Stimulated activated CD4-positive, alpha-beta T cell treated with anti-CD3 and anti-CD28 coated beads, Interleukin-1b, Interleukin-23, amount 100 ng/mL, for 1 hour (primary cell): ENCODE data around the gene CACNA2D2.

Source experiments
- DNase-seq, 2 donors: peaks; one replicate each; pipeline ENCODE4 v3.0.0-alpha.2; 2020; ENCODE audit warnings: low read depth in 2 of 2

CACNA2D2 gene

DNA sequence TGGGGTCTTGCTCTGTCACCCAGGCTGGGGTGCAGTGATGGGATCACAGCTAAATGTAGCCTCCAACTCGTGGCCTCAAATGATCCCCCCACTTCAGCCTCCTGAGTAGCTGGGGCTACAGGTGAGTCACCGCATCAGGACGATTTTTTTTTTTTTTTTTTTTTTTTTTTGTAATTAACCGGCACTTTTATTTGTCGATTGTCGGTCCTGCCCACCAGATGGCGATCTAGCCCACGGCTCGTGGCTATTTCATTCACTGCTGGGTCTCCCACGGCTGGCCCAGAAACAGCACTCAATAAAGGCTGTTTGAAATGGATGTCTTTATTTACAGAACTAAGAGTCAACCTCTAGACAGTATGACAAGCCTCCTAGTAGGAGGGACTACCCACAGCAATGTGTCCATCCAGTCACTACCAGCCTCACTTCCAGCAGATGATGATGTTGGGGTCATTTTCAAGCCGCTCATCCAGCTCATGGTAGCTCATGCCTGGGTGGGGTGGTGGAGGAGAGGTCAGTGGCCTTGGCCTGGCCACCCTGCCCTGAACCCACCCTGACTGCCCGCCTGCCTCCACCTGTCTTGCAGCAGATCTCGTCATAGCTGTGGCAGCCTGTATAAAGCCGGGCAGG, 156.1 kb downstream of the CACNA2D2 start:
- DNase-seq, result peak in 1 of 2 donors; percentile 50

DNA sequence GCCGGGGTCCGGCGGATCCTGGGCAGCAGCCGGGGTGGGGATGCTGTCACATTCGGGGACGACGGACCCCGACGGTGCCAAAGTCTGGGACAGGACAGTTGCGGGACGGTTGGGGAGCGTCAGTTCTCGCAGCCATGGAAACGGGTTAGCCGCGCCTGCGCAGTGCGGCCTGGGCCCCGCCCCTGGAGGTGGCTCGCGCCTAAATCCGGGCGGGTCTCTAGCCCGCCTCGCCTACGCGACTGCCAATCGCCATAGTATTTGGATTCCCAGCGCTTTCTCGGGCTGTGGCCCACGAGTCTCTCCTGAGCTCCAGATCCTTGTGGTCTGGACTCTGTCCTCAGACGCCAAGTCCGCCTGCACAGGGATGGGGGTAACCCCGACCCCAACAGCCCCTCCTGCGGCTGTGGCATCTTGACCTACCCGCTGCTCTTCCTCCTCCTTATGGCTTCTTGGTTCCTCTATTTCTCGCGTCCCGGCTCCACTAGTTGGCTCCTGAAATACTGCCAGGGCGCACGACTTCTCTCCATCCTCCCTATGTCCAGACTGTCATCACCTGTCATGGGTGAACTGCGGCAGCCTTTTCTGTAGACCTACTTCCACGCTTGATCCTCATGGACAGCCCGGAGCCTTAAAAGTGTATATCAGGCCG, 157.7 kb downstream of the CACNA2D2 start, which contains the start of gene ZMYND10:
TSS of gene ZMYND10 (minus strand) at position 147 of the 649 bp plus-strand sequence. CDS start 153 bp downstream, outside the sequence.
- DNase-seq, result peak in 1 of 2 donors; percentile 47

DNA sequence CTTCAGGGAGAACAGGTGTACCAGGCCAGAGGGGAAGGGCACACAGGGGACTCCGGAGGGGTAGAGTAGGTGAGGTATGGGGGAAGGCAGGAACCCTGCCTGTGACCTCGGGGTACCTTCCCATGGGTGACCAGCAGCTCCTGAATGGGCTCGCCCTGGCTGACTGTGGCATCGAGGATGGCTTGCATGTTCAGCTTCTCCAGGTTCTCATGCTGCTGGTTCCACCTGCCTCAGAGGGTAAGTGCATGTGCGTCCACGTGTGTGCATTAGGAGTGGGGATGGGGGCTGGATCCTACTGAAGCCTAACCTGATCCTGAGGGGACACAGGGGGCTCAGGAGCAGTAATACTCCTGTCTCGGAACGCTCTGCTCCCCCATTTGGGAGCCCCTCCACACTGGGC, 158.4 kb downstream of the CACNA2D2 start:
- no peak for DNase-seq

DNA sequence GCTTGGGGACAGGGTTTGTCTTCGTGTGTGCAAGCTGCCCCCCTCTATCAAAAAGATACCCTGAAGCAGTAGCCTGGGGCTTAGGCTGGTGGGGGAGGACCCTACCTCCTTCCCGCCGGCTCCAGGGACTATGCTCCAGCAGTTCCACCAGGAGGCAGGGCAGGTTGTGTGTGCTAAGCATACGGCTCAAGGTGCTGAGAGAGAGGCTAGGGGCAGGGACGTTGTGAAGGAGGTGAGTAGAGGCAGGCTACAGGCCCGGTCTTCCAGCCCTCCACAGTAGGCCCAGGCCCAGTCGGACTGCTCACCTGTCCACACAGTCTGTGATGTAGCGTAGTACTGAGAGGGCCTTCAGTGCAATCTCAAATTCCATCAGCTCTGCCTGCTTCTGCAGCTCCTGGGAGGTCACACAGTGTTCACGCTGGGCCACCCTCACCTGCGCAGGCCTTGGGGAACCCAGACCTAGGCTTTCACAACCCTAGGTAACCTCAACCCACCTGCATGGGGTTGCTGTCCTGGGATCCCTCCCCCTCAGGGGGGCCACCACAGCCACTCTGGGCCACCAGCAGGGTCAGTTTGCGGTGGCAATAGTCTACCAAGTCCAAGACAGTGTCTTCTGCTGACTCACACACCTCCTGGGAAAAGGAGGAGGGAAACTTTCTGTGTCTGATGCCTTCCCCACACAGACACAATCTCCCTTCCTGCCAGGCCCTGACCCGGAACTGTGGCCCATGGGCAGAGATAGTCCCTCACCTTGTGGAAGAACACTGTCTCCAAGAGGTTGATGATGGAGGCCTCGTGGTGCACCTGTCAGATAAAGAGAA, 160.4 kb downstream of the CACNA2D2 start:
- no peak for DNase-seq

DNA sequence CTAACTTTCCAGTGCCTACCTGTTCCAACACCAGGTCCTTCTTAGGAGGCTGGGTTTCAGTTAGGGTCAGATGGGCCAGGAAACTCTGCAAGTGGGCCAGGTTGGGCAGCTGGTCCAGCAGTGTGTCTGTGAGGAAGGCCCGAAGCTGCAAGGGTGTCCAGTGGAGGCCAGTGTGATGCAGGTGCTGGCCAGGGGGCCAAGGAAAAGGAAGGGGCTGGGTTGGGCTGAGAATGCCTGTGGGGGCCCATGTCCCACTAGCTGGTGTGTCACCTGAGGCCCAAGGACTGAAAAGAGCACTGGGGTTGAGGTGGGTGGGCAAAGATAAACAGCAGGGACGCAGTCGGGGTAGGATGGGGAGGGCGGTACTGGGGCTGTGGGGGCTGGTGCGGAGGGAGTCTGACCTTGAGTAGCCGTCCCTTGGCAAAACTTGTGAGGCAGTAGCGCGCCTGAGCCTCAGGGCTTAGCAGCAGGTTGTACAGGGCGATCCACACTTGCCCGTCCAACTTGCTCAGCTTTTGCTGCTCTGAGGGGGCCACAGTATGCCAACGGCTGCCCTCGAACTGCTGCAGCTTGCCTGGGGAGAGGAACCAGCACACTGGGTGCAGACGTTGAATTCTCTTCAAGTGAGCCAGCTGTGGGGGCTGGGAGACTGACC, 161.3 kb downstream of the CACNA2D2 start:
- DNase-seq, result no peak

DNA sequence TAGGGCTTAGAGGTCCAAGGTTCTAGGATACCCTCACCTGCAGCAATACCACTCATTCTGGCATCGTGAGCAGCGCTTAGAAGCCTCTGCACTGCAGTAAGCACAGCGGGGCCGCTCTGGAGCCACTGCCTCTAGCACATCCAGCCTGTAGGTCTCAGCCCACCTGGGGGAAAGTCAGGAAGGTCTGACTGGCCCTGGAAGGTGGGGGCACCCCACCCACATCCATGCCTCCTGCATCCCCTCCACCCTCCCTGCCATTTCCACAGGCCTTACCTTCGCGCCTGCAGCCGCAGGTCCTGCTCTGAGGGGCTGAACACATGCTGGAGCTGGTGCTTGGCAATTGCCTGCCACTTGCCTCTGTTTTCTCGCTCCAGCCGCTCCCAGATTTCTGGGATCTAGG, 161.9 kb downstream of the CACNA2D2 start:
- DNase-seq, result no peak

DNA sequence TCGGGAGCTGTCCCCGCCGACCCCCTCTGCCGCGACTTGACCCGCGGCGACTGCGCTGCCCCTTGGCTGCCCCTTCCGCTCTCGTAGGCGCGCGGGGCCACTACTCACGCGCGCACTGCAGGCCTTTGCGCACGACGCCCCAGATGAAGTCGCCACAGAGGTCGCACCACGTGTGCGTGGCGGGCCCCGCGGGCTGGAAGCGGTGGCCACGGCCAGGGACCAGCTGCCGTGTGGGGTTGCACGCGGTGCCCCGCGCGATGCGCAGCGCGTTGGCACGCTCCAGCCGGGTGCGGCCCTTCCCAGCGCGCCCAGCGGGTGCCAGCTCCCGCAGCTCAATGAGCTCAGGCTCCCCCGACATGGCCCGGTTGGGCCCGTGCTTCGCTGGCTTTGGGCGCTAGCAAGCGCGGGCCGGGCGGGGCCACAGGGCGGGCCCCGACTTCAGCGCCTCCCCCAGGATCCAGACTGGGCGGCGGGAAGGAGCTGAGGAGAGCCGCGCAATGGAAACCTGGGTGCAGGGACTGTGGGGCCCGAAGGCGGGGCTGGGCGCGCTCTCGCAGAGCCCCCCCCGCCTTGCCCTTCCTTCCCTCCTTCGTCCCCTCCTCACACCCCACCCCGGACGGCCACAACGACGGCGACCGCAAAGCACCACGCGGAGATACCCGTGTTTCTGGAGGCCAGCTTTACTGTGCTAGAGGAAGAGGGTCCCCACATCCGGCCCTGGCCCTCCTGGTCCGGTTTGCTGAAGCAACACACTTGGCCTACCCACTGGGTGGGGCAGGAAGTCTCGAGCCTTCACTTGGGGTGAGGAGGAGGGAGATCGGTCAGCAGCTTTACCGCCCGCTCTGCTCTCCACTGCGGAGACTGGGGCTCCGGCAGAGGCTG, 162.7 kb downstream of the CACNA2D2 start, which contains the start of gene RASSF1:
TSS of gene RASSF1 (minus strand) at position 389 of the 882 bp plus-strand sequence. CDS start at position 358, 31 bp downstream.
- no peak for DNase-seq

DNA sequence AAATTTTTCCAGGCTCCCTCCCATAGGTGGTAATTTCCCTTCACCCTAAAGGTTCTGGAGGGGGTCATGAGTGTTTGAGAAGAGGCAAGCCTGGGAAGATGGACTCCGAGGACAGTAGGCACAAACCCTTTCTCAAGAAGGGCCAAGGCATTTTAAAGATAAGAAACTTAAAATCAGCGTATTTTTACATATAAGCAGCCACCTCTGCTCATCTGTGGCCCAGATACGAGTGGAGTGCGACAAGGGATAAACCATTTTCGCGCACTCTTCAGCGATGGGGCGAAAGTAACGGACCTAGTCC, 163.3 kb downstream of the CACNA2D2 start:
- DNase-seq, result no peak

DNA sequence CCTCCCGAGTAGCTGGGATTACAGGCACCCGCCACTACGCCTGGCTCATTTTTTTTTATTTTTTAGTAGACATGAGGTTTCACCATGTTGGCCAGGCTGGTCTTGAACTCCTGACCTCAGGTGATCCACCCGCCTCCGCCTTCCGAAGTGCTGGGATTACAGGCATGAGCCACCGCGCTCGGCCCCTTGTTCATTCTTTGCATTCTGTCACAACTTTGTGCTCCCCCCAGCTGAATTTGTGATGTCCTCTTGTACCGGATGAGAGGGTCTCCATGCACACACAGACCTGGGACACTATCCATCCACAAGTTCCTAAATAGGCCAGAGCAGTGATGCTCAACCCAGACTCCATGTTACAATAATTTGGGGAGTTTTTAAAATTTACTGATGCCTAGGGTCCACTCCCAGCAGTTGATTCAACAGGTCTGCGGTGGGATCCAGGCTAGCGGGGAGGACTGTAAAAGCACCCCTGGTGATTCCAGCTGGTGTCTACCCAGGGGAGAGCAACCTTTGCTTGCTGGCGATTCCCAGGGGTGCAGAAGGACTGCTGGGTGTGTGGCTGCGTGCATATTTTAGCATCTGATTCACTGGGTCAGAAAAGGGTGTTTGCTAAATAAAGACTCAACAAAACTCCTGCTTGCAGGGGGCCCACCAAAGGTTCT, 163.8 kb downstream of the CACNA2D2 start:
- no peak for DNase-seq

DNA sequence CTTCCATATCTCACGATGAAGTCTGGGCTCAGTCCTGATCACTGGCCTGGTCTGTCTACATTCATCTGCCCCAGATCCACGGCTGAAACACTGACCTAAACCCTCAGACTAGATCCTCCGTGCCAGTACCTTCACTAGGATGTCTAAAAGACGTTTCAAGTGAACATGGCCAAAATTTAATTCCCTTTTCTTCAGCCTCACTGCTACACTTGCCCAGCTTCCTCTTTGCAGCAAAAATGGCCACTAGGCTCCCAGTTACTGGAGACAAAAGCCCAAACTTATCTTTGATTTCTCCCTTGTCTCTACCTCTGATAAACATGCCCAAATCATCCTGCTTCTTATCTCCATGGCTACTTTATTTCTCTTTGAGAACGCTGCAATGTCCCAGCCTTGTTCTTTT, 164.5 kb downstream of the CACNA2D2 start:
- DNase-seq, result no peak

DNA sequence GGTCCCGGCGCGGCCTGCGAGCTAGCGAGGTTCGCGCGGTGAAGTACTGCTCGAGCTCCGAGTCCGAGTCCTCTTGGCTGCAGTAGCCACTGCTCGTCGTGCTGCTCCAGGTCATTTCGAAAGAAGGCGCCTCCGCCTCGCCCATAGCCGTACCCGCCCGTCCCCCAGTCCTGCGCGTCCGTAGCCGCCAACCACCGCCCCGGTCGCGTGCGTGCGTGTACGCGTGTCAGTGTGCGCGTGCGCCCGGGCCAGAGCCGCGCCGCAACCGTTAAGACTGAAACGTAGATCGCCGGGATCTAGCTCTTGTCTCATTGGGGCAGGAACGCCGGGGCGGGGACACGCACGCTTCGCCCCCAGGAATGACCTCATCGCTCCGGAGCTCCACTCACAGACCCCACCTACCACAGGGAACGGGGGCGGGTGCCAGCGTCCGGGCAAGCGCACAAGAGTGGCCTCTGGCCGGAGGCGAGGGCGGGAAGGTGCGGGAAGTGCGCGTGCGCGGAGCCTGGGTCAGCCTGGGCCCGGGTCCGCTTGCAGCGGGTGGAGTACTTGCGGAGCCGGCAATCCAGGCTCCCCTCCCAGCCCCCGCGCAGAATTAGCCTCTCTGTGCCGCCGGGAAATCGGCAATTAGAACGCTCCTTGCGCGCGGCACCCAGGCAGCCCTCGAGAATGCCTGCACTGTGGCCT, 166.1 kb downstream of the CACNA2D2 start:
- peak; percentile 76 to 84 for DNase-seq

DNA sequence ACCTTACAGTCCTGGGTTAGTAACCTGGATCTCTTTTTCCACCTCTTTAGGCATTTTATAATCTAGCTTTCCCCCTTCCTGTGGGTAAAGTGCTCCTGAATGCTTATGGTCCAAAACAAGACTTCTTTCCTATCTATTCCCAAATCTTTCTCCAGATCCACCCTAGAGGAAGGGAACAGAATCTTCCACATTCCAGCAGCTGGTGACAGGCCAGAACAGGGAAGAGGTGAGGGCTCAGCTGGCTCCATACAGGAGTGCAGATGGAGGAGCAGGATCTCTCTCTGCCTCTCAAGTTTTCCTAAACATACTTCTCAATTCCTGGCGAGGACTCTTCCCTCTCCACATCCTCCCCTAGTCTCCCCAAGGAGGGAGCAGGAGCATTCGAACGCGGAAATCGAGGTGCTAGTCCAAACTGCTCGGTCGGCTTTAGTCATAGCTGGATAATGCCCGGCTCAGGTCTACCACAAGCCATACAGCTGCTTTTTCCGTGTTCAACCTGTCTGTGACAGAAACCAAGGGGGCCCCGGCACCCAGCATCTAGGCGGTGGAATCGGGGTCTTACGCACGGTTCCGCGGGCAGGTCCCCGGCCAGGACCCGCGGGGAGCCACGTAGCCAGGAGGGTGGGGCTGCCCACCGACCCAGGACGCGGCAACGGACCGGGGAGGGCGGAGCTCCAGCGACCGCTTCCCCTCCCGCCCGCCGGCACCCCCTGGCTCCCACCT, 166.8 kb downstream of the CACNA2D2 start:
- DNase-seq, result no peak

DNA sequence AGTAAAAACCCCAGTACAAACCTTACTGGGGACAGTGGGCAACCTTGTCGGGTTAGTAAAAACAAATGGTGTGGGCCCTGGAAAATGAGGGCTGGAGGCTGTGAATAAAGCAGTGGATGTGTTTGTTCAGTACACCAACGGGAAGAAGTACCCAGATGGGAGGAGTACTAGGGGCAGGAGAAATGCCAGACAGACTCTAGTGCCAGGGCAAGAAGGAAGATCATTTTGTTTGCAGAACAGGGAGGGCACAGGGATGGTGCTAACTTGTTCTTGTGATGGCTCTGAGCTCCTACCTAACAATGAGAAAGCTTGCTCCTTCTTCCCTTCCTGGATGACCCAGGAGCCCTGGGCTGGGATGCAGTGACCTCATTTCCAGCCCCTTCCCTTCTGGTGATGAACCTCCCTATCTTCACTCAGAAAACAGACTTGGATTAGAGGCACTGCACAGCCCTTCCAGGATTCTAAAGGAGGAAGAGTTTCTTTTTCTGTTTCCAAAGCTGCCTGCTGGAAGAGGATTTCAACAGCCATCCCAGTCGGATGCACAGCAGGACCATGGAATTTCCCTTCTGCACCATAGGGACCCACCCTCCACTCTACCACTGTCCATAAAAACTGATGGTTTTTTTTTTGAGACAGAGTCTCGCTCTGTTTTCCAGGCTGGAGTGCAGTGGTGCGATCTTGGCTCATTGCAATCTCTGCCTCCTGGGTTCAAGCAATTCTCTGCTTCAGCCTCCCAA, 168.9 kb downstream of the CACNA2D2 start:
- no peak for DNase-seq

DNA sequence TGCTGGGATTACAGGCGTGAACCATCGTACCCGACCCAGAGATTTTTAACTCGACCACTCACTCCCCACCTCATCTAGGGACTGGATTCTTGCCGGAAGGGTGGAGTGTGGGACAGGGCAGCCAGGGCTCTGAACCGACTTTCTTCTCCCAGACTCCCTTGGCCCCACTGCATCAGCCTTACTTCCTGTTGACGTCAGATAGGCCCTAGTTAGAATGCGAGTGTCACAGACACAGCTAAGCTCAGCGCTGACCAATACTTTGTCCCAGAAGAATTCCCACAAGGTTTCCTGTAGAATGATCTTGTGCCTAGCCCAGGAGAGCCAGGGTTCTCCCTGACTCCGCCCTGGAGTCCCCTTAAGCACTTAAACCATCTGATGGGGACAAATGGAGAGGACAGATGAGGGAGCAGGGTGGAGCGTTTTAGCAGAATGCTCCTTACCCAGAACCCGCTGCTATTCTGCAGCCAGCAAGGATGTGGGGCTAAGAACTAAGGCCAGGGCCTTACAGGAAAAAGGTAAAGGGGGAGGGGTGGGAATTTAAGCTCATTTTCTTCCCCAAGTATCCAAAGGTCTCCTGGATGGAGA, 169.6 kb downstream of the CACNA2D2 start:
- DNase-seq, result no peak

DNA sequence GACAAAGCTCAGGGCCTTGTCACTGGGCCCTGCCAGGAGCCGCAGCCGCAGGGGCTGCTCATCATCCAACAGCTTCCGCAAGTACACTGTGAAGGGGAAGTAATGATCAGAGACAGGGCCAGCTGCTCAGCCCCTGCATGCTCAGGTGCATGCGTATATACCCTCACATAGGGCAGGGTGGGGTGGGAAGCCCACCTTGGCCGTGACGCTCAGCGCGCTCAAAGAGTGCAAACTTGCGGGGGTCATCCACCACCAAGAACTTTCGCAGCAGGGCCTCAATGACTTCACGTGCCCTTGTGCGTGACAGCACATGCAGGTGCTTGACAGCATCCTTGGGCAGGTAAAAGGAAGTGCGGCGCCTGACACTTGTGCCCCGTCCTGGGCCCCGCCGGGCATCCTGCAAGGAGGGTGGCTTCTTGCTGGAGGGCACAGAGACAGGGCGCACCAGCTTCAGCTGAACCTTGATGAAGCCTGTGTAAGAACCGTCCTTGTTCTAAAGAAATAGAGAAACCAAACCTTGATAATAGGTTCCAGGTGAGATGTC, 172.0 kb downstream of the CACNA2D2 start:
- DNase-seq, result no peak

DNA sequence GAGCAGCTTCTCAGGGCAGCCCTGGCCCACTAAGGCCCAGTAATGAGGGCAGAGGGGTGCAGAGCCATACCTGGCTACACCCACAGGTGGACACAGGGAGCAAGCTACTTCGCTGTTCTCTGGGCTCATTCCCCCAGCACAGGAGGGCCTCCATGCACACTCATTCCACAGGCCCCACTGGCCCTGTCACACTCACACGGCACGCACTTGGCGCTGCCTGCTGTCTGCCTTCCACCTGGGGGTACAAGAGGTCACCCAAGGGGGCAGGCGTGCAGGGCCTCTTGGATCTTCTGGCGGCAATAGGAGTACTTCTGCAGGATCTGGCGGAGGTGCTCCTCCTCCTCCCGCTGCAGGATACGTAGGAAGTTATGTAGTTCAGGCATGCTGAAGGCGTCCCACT, 173.1 kb downstream of the CACNA2D2 start:
- no peak for DNase-seq

DNA sequence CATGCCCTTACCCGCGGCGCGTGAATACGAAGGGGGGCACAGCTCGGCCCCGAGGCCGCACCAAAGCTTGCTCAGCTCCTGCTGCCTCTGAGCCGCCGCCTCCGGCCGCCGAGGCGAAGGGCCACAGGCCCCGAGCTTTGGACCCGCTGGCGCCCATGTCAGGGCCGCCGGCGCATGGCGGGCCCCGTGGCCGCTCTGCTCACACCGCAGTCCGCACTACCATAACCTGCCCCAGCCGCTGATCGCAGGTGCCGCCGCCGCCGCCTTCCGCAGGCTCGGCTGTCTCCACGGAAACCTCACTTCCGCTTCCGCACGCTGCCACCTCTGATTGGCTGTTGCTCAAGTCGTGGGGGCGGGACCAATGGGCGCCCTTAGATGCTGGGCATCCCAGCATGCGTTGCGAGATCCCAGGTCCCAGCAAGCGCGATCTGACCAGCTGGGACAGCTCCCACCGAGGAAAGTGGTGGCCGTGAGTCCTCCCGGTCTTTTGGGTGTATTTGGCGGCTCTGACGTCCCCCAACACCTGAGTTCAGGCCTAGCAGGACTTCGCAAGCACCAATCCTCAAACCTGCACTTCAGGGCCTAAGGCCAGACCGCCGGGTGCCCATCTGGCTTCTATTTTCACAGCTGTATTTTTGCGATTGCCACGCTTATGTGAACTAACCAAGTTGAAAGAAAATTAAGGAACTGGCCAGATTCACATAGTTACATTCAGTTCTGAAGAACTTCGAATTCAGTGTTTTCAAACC, 175.3 kb downstream of the CACNA2D2 start, which contains the start of gene TUSC2:
TSS of gene TUSC2 (minus strand) at position 281 of the 749 bp plus-strand sequence. CDS start at position 157, 124 bp downstream.
- DNase-seq, result peak; percentile 82 to 83
